ENCODE measurements around the gene TNIP3.

GRCh38 chr4:121108557-121108956 is 55.6 kb downstream of the TNIP3 start:
- TF ChIP-seq POLR2A (IDR thresholded peaks at IDR 0.05; ENCODE audit: low read length) (no peak), GATA1 (IDR thresholded peaks at IDR 0.05; ENCODE audit: low read depth, low read length) (no peak)

Data from erythroblast (primary cell).